Activated CD4-positive, alpha-beta T cell treated with anti-CD3 and anti-CD28 coated beads for 36 hours (primary cell): ENCODE results near the gene ZNF532. TPM values are rescaled to one million over a fixed set of nuclear protein-coding genes. Genes with fewer than 3 reads are reported as not detected.
"Not testable (repeated sequence)": the region's sequence is repeated elsewhere in the genome, so short reads cannot be mapped to it uniquely, and the experiment has no call there.

Source experiments
- ATAC-seq: fragments of 200-7000 bp; cut with Tn5 transposase; one replicate; pipeline ENCODE4 v1.10.0; 2021; ENCODE audit warnings: mild to moderate bottlenecking, moderate library complexity
- CTCF ChIA-PET: fragments of 350-600 bp; sonication (Branson Sonifier 250); formaldehyde crosslinking; loops from one replicate; lab custom pipeline; 2021; ENCODE audit warnings: antibody characterized with exemption; lab: Charles Lee
- POLR2A ChIA-PET: fragments of 350-600 bp; sonication (Branson Sonifier 250); formaldehyde crosslinking; loops from one replicate; lab custom pipeline; 2021; ENCODE audit warnings: antibody characterized with exemption, inconsistent platforms; lab: Charles Lee
- DNase-seq: peaks from one replicate; pipeline ENCODE4 v3.0.0-alpha.2; 2020
- H3K27ac Mint-ChIP-seq: one replicate; pipeline ENCODE4 v1.8.0; 2021; ENCODE audit warnings: mixed read lengths
- H3K27me3 Mint-ChIP-seq: one replicate; pipeline ENCODE4 v1.8.0; 2021; ENCODE audit warnings: mixed read lengths
- H3K36me3 Mint-ChIP-seq: one replicate; pipeline ENCODE4 v1.8.0; 2021; ENCODE audit warnings: low read depth, mixed read lengths
- H3K4me1 Mint-ChIP-seq: one replicate; pipeline ENCODE4 v1.8.0; 2021; ENCODE audit warnings: mixed read lengths
- H3K4me3 Mint-ChIP-seq: one replicate; pipeline ENCODE4 v1.8.0; 2021; ENCODE audit warnings: mild to moderate bottlenecking, moderate library complexity, mixed read lengths
- H3K9me3 Mint-ChIP-seq: one replicate; pipeline ENCODE4 v1.8.0; 2021; ENCODE audit warnings: low read depth, mixed read lengths
- intact Hi-C, 2 experiments: fragments of 100-400 bp; cut with DNase I in 1 of 2; cut with micrococcal nuclease in 1 of 2; formaldehyde crosslinking; loops; one replicate each; pipeline versions ENCODE4 v1.14.2 to v1.15.1; 2022 to 2024; cut with DNase I, micrococcal nuclease
- total RNA-seq, 2 experiments: library from RNA; stranded (reverse); gene quantifications; one replicate each; pipeline ENCODE4 v1.2.3, GENCODE V29; 2021

The ZNF532 gene
- total RNA-seq, 2 experiments from 2014 or later = 7.7 to 11.3 TPM

DNA sequence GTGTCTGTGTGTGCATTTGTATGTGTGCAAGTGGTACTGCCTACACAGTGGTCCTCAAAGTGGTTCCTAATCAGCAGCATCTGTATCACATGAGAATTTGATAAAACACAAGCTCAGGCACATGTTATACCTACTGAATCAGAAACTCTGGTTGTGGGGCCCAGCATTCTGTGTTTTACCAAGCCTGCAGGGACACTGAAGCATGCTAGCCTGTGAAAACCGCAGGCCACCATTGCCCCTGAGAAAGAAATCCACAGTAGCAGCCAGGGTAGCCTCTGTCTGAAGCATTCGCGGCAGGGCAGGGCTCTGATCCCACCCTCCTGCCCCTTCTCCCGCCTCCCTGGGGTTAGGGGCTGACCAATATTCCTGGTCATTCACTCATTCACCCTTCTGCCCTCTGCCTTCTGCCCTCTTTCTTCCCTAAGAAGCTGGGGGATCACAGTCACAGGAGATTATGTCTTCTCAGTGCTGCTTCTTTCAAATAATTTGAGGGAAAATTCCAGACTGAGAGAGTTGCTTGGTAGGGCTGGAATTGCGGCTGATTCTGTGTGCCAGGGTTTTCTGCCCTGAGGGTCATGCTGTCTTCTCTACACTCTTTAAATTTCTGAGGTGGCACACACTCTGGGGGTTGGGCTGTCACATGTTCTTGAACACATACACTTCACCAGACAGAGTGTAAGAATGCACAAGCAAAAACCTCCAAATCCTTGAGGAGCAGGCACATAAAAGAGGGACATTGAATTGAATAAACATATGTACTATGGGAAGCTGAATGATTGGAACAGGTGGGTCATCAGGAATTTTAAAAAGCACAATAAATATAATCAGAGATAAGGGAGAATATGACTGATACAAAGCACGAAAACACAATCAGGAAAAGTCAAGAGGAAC is 148.4 kb downstream of the ZNF532 start:
- ATAC-seq (no peak), DNase-seq (no peak)
- Mint-ChIP-seq H3K27me3 (peaks cover 24% of the 10 kb centered on the region), H3K9me3 (peaks cover 6% of the 10 kb centered on the region), H3K4me1 (no peaks in the 10 kb centered on the region), H3K27ac (no peak overlapping the region), H3K4me3 (no peak overlapping the region), H3K36me3 (peaks cover 2% of the 10 kb centered on the region)
- ChIA-PET CTCF (interaction anchor here (1.5 kb wide), 1 partner anchor 245 kb away, joined by 3 read pairs; no protein-coding TSS in a partner anchor), POLR2A (no interaction called here)
- intact Hi-C loops = no loop called here

DNA sequence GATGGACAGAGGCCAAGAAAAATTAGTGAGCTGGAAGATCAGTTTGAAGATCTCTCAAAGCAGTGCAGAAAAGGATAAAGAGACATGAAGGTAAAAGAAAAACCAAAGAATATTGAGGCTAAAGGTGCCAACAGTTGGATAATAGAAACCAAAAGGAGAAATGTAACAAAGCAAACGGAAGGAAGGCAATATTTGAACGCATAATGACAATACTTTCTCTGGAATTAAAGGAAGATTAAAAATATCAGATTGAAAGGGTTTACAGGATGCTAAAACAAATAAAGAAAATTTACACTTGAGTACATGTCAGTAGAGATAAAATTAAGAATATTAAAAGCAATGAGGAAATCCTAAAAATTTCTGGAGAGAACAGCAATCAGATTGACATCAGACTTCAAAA is 149.1 kb downstream of the ZNF532 start:
- CTCF ChIA-PET = interaction anchor here (0.7 to 1.5 kb wide), 2 partner anchors 233 to 245 kb away, joined by 3 read pairs; no protein-coding TSS in a partner anchor
- Mint-ChIP-seq H3K9me3 (peaks cover 10% of the 10 kb centered on the region), H3K27ac (no peak overlapping the region), H3K36me3 (peaks cover 2% of the 10 kb centered on the region), H3K4me1 (no peaks in the 10 kb centered on the region), H3K27me3 (peaks cover 26% of the 10 kb centered on the region), H3K4me3 (no peak overlapping the region)
- POLR2A ChIA-PET = no interaction called here
- no peak for DNase-seq
- ATAC-seq = no peak
- intact Hi-C loops = no loop called here

DNA sequence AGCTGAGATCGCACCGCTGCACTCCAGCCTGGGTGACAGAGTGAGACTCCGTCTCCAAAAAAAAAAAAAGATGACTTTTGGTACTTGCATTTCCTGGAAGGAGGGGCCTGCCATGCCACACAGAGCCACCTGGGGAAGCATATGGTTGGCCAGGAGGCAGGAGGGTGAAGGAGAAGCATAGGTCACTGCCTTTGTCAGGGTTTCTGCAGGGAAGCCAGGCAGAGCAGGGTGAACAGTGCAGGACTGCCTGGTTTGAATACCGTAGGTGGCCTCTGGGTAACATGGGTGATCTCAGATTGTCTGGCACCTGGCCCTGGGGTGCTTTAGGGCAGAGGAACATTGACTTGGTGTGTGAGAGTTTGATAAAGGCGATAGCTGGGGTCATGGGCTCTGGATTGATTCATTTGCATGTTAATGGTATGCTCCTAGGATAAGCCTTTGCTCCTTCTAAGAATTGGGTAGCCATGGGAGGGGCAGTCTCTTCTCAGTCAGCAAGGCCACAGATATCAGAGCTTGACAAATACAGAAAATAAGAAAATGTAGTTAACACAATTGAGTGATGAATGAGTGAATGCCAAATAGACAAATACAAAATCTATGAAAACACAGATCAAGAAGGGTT is 151.0 kb downstream of the ZNF532 start:
- ATAC-seq = no peak

DNA sequence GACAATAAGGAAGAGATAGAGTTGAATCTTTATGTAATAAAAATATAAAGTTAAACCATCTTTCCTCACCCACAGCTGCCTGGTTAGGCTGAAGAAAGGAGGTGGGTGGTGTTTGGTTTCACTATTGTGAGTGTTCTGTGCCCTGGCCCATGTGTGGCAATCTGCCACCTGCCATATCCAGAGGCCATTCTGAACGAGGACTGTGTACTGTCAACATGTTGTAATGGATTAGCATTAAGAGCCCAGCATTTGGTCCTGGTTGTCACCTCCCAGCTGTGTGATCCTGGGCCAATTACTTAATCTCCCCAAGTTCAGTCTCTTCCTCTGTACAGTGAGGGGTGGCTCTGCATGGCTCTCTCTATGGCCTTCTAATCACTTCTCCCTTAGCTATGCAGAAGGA is 156.8 kb downstream of the ZNF532 start:
- Mint-ChIP-seq H3K27me3 (peaks cover 15% of the 10 kb centered on the region), H3K27ac (no peak overlapping the region), H3K4me3 (no peak overlapping the region), H3K9me3 (peaks cover 10% of the 10 kb centered on the region), H3K36me3 (peaks cover 2% of the 10 kb centered on the region), H3K4me1 (peaks cover 4% of the 10 kb centered on the region)
- ATAC-seq (no peak), DNase-seq (no peak)
- ChIA-PET POLR2A (no interaction called here), CTCF (no interaction called here)
- intact Hi-C loops = no loop called here

More for the DNA sequence above, 151.0 kb downstream of the ZNF532 start:
- no peak for DNase-seq
- POLR2A ChIA-PET = no interaction called here
- intact Hi-C loops = no loop called here
- Mint-ChIP-seq H3K27me3 (peaks cover 29% of the 10 kb centered on the region), H3K4me1 (no peaks in the 10 kb centered on the region), H3K27ac (no peak overlapping the region), H3K9me3 (peaks cover 10% of the 10 kb centered on the region), H3K36me3 (peaks cover 2% of the 10 kb centered on the region), H3K4me3 (no peak overlapping the region)
- CTCF ChIA-PET = interaction anchor here (1.1 kb wide), 1 partner anchor 236 kb away, joined by 4 read pairs; no protein-coding TSS in a partner anchor

DNA sequence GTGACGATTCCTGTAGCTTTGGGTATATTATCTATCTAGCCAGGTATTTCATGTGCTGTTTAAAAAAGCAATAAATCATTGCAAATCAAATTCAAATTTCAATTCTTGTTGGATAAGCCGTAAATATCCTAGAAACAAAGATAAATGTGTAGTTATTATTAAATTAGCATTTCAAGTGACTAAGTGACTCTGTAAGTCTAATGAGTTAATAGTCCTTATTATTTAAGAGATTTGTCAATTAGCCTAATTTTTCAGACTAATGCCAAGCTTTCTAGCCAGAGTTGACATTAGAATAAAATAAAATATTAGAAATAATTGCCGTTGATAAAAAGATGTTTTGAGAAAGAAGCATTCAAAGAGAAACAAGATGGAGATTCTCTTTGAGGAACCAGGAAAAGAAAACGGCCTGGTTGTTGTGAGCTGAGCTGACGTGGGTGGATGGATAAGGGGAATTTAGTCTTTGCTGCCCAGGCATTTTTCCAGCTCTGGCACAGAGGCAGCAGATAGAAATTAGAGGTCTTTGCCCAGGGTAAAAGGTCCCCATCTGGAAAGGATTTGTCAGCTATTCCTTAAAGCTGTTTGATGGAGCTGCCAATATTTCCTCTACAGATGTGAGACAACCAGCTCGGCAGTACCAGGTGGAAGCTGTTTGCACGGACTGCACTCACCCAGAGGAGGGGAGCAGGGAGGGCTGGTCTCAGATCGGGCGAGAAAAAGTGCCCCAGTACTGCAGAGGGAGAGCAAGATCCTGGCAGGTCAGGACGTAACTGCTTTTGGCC is 157.7 kb downstream of the ZNF532 start:
- no peak overlapping the region for H3K27ac Mint-ChIP-seq
- H3K9me3 Mint-ChIP-seq = peaks cover 8% of the 10 kb centered on the region
- DNase-seq (no peak), ATAC-seq (no peak)
- intact Hi-C loops = no loop called here
- no peak overlapping the region for H3K4me3 Mint-ChIP-seq
- peaks cover 14% of the 10 kb centered on the region for H3K27me3 Mint-ChIP-seq
- CTCF ChIA-PET = no interaction called here
- POLR2A ChIA-PET = no interaction called here
- H3K36me3 Mint-ChIP-seq = peaks cover under 1% of the 10 kb centered on the region
- H3K4me1 Mint-ChIP-seq = peaks cover 4% of the 10 kb centered on the region

DNA sequence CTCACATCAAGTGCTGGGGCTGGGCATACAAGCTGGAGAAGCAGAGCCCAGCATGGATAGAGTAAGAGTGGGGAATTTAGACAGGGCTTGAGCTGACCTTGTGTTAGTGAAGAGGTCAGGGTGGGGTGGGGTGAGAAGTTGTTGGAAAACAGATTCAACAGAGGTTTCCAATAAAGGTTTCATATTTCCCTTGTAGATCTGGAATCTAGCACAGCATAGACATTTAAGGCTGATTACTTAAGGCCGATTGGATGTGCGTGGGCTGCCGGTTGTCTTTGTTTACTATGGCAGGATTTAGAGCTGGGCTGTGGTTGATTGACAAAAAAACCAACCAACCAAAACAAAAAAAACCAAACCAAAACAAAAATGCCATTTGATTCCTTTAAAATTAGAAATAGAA is 160.2 kb downstream of the ZNF532 start:
- Mint-ChIP-seq H3K4me1 (peaks cover 4% of the 10 kb centered on the region), H3K9me3 (no peaks in the 10 kb centered on the region), H3K4me3 (no peak overlapping the region), H3K27me3 (peaks cover 9% of the 10 kb centered on the region), H3K36me3 (no peaks in the 10 kb centered on the region), H3K27ac (no peak overlapping the region)
- intact Hi-C loops = no loop called here
- CTCF ChIA-PET = interaction anchor here (0.6 kb wide), 1 partner anchor 251 kb away, joined by 3 read pairs; no protein-coding TSS in a partner anchor
- ATAC-seq (no peak), DNase-seq (no peak)
- POLR2A ChIA-PET = no interaction called here

DNA sequence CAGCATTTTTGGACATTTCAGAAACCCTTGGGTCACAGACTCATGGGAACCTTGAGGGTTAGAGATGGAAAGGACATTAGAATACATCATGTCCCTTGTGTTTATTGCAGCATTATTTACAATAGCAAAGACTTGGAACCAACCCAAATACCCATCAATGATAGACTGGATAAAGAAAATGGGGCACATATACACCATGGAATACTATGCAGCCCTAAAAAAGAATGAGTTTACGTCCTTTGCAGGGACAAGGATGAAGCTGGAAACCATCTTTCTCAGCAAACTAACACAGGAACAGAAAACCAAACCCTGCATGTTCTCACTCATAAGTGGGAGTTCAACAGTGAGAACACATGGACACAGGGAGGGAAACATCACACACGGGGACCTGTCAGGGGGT is 160.9 kb downstream of the ZNF532 start:
- H3K4me3 Mint-ChIP-seq, H3K27ac Mint-ChIP-seq, intact Hi-C loops, POLR2A ChIA-PET, CTCF ChIA-PET, H3K4me1 Mint-ChIP-seq, H3K9me3 Mint-ChIP-seq, DNase-seq, ATAC-seq, H3K36me3 Mint-ChIP-seq, H3K27me3 Mint-ChIP-seq: not testable (repeated sequence)

DNA sequence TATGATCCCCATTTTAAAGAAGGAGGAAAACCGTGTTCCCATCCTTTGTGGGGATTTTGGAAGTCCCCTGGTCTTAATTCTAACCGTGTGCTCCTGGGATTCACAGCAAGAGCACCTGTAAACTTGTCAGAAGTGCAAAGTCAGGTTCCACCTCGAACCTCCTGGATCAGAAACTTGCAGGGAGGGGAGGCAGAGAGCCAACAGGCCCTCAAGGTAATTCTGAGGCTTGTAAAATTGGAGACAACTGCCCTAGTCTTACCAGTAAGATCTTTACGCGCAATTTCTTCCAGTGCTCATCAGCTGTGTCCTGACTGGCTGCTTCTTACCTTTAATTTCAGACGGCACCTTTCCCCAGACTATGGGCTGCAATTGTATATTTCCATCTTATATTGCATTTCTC is 161.7 kb downstream of the ZNF532 start:
- CTCF ChIA-PET = no interaction called here
- Mint-ChIP-seq H3K27me3 (peaks cover 7% of the 10 kb centered on the region), H3K4me1 (no peaks in the 10 kb centered on the region), H3K9me3 (no peaks in the 10 kb centered on the region), H3K4me3 (no peak overlapping the region), H3K36me3 (no peaks in the 10 kb centered on the region), H3K27ac (no peak overlapping the region)
- POLR2A ChIA-PET = no interaction called here
- no peak for ATAC-seq
- intact Hi-C loops = no loop called here
- DNase-seq = no peak

DNA sequence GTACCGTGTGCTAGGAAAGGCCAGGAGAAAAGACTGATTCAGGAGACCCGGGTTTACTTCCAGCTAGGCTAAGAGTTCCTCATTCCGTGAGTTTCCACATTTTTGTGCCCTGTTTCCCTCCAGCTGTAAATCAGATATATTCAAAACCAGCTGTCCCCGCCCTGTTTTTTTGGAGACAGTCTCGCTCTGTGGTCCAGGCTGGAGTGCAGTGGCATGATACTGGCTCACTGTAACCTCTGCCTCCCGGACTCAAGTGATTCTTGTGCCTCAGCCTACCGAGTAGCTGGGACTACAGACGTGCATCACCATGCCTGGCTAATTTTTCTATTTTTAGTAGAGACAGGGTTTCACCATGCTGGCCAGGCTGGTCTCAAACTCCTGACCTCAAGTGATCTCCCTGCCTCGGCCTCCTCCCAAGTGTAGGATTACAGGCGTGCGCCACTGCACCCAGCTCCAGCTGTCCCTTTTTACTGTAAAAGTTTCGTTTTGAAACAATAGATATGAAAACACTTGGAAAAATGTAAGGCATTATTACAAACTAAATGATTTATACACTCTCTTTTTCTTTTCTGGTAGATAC is 162.2 kb downstream of the ZNF532 start:
- no peaks in the 10 kb centered on the region for H3K4me1 Mint-ChIP-seq
- peaks cover 7% of the 10 kb centered on the region for H3K27me3 Mint-ChIP-seq
- intact Hi-C loops = no loop called here
- ATAC-seq (no peak), DNase-seq (no peak)
- no peak overlapping the region for H3K27ac Mint-ChIP-seq
- H3K36me3 Mint-ChIP-seq = no peaks in the 10 kb centered on the region
- H3K9me3 Mint-ChIP-seq = no peaks in the 10 kb centered on the region
- CTCF ChIA-PET = interaction anchor here (0.6 kb wide), 2 partner anchors 522 to 942 kb away, joined by 3 read pairs; no protein-coding TSS in a partner anchor
- H3K4me3 Mint-ChIP-seq = no peak overlapping the region
- POLR2A ChIA-PET = no interaction called here

DNA sequence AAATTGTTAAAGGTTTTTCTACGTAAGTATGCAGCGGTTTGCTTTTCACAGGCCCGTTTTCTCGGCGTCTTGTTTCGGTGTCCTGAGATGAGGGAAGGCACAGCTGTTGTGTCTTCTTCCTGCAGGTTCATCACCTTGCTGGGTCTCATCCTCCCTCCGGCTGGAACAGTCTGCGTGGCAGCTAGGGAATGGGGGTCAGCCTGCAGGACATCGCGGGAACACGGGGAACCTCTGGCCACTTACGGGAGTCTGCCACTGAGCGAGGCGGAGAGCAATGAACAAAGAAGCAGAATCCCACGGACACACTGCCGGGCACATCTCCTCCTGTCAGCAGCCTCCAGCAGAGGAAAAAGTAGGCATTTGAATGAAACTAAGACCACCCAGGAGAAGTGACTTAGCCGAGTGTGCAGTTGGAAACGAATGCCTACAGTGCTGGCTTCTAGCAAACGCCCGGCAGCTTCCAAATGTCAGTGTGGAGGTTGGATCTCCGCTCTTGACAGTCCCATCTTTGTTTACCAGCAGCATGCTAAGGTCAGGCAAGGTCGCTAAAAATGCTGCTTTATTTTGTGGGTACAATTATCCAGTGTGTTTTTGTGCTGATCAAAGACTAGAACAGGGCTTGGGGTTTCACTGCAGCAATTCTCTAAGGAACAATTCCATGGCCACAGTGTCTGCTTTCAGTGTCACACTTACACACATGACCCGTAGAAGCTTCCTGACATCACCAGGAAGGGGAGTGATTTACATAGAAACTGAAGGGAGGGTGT is 165.2 kb downstream of the ZNF532 start:
- intact Hi-C loops = no loop called here
- ATAC-seq (no peak), DNase-seq (no peak)
- Mint-ChIP-seq H3K4me1 (no peaks in the 10 kb centered on the region), H3K36me3 (no peaks in the 10 kb centered on the region), H3K9me3 (no peaks in the 10 kb centered on the region), H3K27ac (no peak overlapping the region), H3K4me3 (no peak overlapping the region), H3K27me3 (peaks cover 4% of the 10 kb centered on the region)
- ChIA-PET POLR2A (no interaction called here), CTCF (interaction anchor here (0.7 kb wide), 1 partner anchor 185 kb away, joined by 3 read pairs; no protein-coding TSS in a partner anchor)
